H9 (cell line): ENCODE measurements around the gene VAV3. TPM values are rescaled to one million over a fixed set of nuclear protein-coding genes. Genes with fewer than 3 reads are reported as not detected.

Source experiments
- DNase-seq: peaks from one replicate; pipeline ENCODE4 v3.0.0-alpha.2; 2017
- H2AFZ ChIP-seq: one replicate; pipeline ENCODE4 v1.6.1; 2013; ENCODE audit warnings: mild to moderate bottlenecking, low read length, control low read depth, moderate library complexity
- H2AK5ac ChIP-seq: 2 replicates; pipeline ENCODE4 v1.6.1; 2013; ENCODE audit warnings: low read length, control low read depth, mixed read lengths; ENCODE audit not compliant: insufficient read length
- H2BK120ac ChIP-seq: one replicate; pipeline ENCODE4 v1.6.1; 2013; ENCODE audit warnings: low read depth, mild to moderate bottlenecking, low read length, control low read depth, inconsistent platforms; ENCODE audit not compliant: poor library complexity, severe bottlenecking
- H2BK12ac ChIP-seq: 2 replicates; pipeline ENCODE4 v1.6.1; 2013; ENCODE audit warnings: low read length, control low read depth, mixed read lengths, low read depth; ENCODE audit not compliant: insufficient read length
- H2BK15ac ChIP-seq: 2 replicates; pipeline ENCODE4 v1.6.1; 2013; ENCODE audit warnings: low read depth, low read length, control low read depth
- H2BK20ac ChIP-seq: one replicate; pipeline ENCODE4 v1.6.1; 2013; ENCODE audit warnings: low read depth, mild to moderate bottlenecking, low read length, control low read depth, inconsistent platforms; ENCODE audit not compliant: poor library complexity, severe bottlenecking
- H2BK5ac ChIP-seq: 2 replicates; pipeline ENCODE4 v1.6.1; 2013; ENCODE audit warnings: low read length, control low read depth, mixed read lengths; ENCODE audit not compliant: insufficient read length
- H3K14ac ChIP-seq: 2 replicates; pipeline ENCODE4 v1.6.1; 2013; ENCODE audit warnings: low read length, control low read depth; ENCODE audit not compliant: insufficient read depth
- H3K18ac ChIP-seq: 2 replicates; pipeline ENCODE4 v1.6.1; 2013; ENCODE audit warnings: low read depth, mild to moderate bottlenecking, mixed read lengths, low read length, control low read depth; ENCODE audit not compliant: insufficient read length
- H3K23ac ChIP-seq: 2 replicates; pipeline ENCODE4 v1.6.1; 2013; ENCODE audit warnings: low read length, control low read depth, mixed read lengths, low read depth; ENCODE audit not compliant: insufficient read length
- H3K23me2 ChIP-seq: 2 replicates; pipeline ENCODE4 v1.6.1; 2013; ENCODE audit warnings: low read depth, mild to moderate bottlenecking, mixed read lengths, low read length, control low read depth; ENCODE audit not compliant: insufficient read length, poor library complexity, severe bottlenecking
- H3K27ac ChIP-seq: 2 replicates; pipeline ENCODE4 v1.5.1; 2013; ENCODE audit warnings: low read length, control low read depth, mixed read lengths, low read depth; ENCODE audit not compliant: insufficient read length
- H3K27me3 ChIP-seq: 2 replicates; pipeline ENCODE4 v1.6.1; 2013; ENCODE audit warnings: low read length, control low read depth, inconsistent platforms; ENCODE audit not compliant: insufficient read depth
- H3K4ac ChIP-seq: 2 replicates; pipeline ENCODE4 v1.6.1; 2013; ENCODE audit warnings: low read depth, mild to moderate bottlenecking, control low read depth, inconsistent platforms, low read length, moderate library complexity
- H3K4me1 ChIP-seq: 2 replicates; pipeline ENCODE4 v1.6.1; 2013; ENCODE audit warnings: low read length, control low read depth, inconsistent platforms; ENCODE audit not compliant: insufficient read depth
- H3K4me2 ChIP-seq: 2 replicates; pipeline ENCODE4 v1.6.1; 2013; ENCODE audit warnings: low read length, control low read depth, mixed read lengths; ENCODE audit not compliant: insufficient read length, insufficient read depth
- H3K56ac ChIP-seq: 2 replicates; pipeline ENCODE4 v1.6.1; 2013; ENCODE audit warnings: low read depth, mild to moderate bottlenecking, mixed read lengths, low read length, control low read depth; ENCODE audit not compliant: insufficient read length
- H3K79me1 ChIP-seq: 2 replicates; pipeline ENCODE4 v1.6.1; 2013; ENCODE audit warnings: low read depth, mild to moderate bottlenecking, moderate library complexity, low read length, control low read depth, inconsistent platforms; ENCODE audit not compliant: insufficient read depth, poor library complexity, severe bottlenecking
- H3K79me2 ChIP-seq: 2 replicates; pipeline ENCODE4 v1.6.1; 2013; ENCODE audit warnings: low read length, control low read depth, inconsistent platforms; ENCODE audit not compliant: insufficient read depth
- H3K9ac ChIP-seq: 2 replicates; pipeline ENCODE4 v1.6.1; 2013; ENCODE audit warnings: low read length, control low read depth, mixed read lengths; ENCODE audit not compliant: insufficient read length; ENCODE audit errors: extremely low read depth
- H3K9me3 ChIP-seq: one replicate; pipeline ENCODE4 v1.6.1; 2013; ENCODE audit warnings: low read depth, low read length, inconsistent platforms; ENCODE audit not compliant: control insufficient read depth
- H3T11ph ChIP-seq: one replicate; pipeline ENCODE4 v1.6.1; 2013; ENCODE audit warnings: mild to moderate bottlenecking, low read length, control low read depth, inconsistent platforms
- H4K20me1 ChIP-seq: one replicate; pipeline ENCODE4 v1.6.1; 2013; ENCODE audit not compliant: control insufficient read depth, insufficient read length, insufficient read depth
- H4K5ac ChIP-seq: 2 replicates; pipeline ENCODE4 v1.6.1; 2013; ENCODE audit warnings: low read depth, mild to moderate bottlenecking, mixed read lengths, low read length, control low read depth; ENCODE audit not compliant: insufficient read length
- H4K8ac ChIP-seq: replicated peaks from 2 replicates; pipeline ENCODE4 v1.6.1; 2013; ENCODE audit warnings: low read length, control low read depth, mixed read lengths, low read depth; ENCODE audit not compliant: insufficient read length
- H4K91ac ChIP-seq: 2 replicates; pipeline ENCODE4 v1.6.1; 2013; ENCODE audit warnings: low read depth, mild to moderate bottlenecking, moderate library complexity, mixed read lengths, low read length, control low read depth; ENCODE audit not compliant: insufficient read length
- H3K27ac Mint-ChIP-seq, 3 experiments: 2 replicates in 2 of 3; 3 replicates in 1 of 3; pipeline ENCODE4 v1.8.0; 2020 to 2021; ENCODE audit warnings: mixed read lengths in 3 of 3, mild to moderate bottlenecking in 1 of 3, moderate library complexity in 1 of 3
- H3K27me3 Mint-ChIP-seq: 2 replicates; pipeline ENCODE4 v1.8.0; 2021; ENCODE audit warnings: low read depth, mild to moderate bottlenecking, moderate library complexity, mixed read lengths
- H3K36me3 Mint-ChIP-seq, 3 experiments: 2 replicates in 2 of 3; 3 replicates in 1 of 3; pipeline ENCODE4 v1.8.0; 2020 to 2021; ENCODE audit warnings: low read depth in 3 of 3, mixed read lengths in 3 of 3; ENCODE audit not compliant: insufficient read depth in 1 of 3
- H3K4me1 Mint-ChIP-seq, 2 experiments: 2 replicates each; pipeline ENCODE4 v1.8.0; 2020; ENCODE audit warnings: mixed read lengths in 2 of 2
- H3K4me3 Mint-ChIP-seq, 2 experiments: 2 replicates in 1 of 2; 3 replicates in 1 of 2; pipeline ENCODE4 v1.8.0; 2020 to 2021; ENCODE audit warnings: mild to moderate bottlenecking in 2 of 2, mixed read lengths in 2 of 2, moderate library complexity in 1 of 2
- H3K9me3 Mint-ChIP-seq, 2 experiments: 2 replicates in 1 of 2; 3 replicates in 1 of 2; pipeline ENCODE4 v1.8.0; 2020; ENCODE audit warnings: mild to moderate bottlenecking in 2 of 2, mixed read lengths in 2 of 2, moderate library complexity in 1 of 2
- WGBS: extraction: QIAGEN DNeasy Blood & Tissue Kit; methylation state at CpG from one replicate; pipeline ENCODE4 v1.1.7; 2013; ENCODE audit warnings: missing lambda C conversion rate, low lambda C conversion rate, mixed read lengths; ENCODE audit not compliant: insufficient read length; ENCODE audit errors: extremely low coverage; 5-methylcytosine and 5-hydroxymethylcytosine counted together
- total RNA-seq: library from RNA; stranded (reverse); gene quantifications from 2 replicates; pipeline ENCODE4 v1.2.1, GENCODE V29; 2021
- TF ChIP-seq, protein P1 (sequence below): fragments of 200-600 bp; sonication (generic); conservative IDR thresholded peaks from 3 replicates; pipeline ENCODE4 v1.8.0; 2021; ENCODE audit warnings: antibody characterized with exemption, mild to moderate bottlenecking

VAV3 gene
- total RNA-seq, 1 experiment from 2014 or later: 5.1 TPM

DNA sequence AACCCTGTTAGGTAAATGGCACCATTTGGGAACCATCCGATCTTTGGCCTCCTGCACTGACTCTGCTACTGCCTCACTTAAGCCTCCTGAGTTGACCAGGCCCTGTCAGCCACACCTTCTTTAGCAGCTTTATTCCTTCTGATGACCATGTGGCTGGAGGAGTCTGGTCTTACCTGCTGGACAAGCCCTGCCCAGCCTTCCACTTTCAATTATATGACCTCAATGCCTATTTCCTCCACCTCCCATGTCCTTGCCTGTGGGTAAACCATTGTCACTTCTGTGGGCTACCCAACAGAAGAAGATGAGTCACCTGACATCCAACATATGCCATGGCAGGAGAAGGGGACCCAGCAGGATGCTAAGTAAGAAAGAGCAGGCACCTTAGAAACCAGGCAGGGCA is 430.3 kb downstream of the VAV3 start:
- no peaks in the 10 kb centered on the region for H3K9me3 Mint-ChIP-seq

More for the DNA sequence above, 430.3 kb downstream of the VAV3 start:
- Mint-ChIP-seq H3K4me1 (peaks cover 18 to 23% of the 10 kb centered on the region in 2 experiments), H3K4me3 (no peak overlapping the region), H3K36me3 (no peaks in the 10 kb centered on the region; a peak in 1 of 7 replicates), H3K27me3 (no peaks in the 10 kb centered on the region), H3K27ac (peak overlapping the region in 1 of 3 experiments; percentile 80; a peak in 1 of 7 replicates)
- Histone ChIP-seq H3T11ph (no peak overlapping the region), H2BK5ac (no peak overlapping the region), H4K5ac (no peak overlapping the region), H4K91ac (no peak overlapping the region), H4K8ac (no peak overlapping the region), H3K4ac (no peak overlapping the region), H3K27ac (no peak overlapping the region), H3K14ac (no peak overlapping the region), H3K23me2 (no peaks in the 10 kb centered on the region), H4K20me1 (no peaks in the 10 kb centered on the region), H3K23ac (no peak overlapping the region), H3K9me3 (no peaks in the 10 kb centered on the region), H2AK5ac (no peak overlapping the region), H3K56ac (no peak overlapping the region), H3K4me2 (no peak overlapping the region), H3K79me1 (no peaks in the 10 kb centered on the region), H3K79me2 (no peaks in the 10 kb centered on the region), H2BK15ac (no peak overlapping the region), H3K9ac (no peak overlapping the region), H3K4me1 (no peaks in the 10 kb centered on the region), H3K18ac (no peak overlapping the region), H2AFZ (no peak overlapping the region), H2BK120ac (no peak overlapping the region), H2BK20ac (no peak overlapping the region), H2BK12ac (no peak overlapping the region), H3K27me3 (no peaks in the 10 kb centered on the region)
- WGBS: no CpG with 5 or more reads among the region's 1 CpG
- TF ChIP-seq, protein P1, sequence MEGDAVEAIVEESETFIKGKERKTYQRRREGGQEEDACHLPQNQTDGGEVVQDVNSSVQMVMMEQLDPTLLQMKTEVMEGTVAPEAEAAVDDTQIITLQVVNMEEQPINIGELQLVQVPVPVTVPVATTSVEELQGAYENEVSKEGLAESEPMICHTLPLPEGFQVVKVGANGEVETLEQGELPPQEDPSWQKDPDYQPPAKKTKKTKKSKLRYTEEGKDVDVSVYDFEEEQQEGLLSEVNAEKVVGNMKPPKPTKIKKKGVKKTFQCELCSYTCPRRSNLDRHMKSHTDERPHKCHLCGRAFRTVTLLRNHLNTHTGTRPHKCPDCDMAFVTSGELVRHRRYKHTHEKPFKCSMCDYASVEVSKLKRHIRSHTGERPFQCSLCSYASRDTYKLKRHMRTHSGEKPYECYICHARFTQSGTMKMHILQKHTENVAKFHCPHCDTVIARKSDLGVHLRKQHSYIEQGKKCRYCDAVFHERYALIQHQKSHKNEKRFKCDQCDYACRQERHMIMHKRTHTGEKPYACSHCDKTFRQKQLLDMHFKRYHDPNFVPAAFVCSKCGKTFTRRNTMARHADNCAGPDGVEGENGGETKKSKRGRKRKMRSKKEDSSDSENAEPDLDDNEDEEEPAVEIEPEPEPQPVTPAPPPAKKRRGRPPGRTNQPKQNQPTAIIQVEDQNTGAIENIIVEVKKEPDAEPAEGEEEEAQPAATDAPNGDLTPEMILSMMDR: no peak
- no peak for DNase-seq
